C1 segment of cervical spinal cord (tissue), 14 donors: ENCODE data around the gene MUCL3.
"Not testable (repeated sequence)": the region's sequence is repeated elsewhere in the genome, so short reads cannot be mapped to it uniquely, and the experiment has no call there.

Source experiments
- DNase-seq, 14 donors: peaks; one replicate each; lab custom pipeline; 2025; lab: John Stamatoyannopoulos, UW

The MUCL3 gene

DNA sequence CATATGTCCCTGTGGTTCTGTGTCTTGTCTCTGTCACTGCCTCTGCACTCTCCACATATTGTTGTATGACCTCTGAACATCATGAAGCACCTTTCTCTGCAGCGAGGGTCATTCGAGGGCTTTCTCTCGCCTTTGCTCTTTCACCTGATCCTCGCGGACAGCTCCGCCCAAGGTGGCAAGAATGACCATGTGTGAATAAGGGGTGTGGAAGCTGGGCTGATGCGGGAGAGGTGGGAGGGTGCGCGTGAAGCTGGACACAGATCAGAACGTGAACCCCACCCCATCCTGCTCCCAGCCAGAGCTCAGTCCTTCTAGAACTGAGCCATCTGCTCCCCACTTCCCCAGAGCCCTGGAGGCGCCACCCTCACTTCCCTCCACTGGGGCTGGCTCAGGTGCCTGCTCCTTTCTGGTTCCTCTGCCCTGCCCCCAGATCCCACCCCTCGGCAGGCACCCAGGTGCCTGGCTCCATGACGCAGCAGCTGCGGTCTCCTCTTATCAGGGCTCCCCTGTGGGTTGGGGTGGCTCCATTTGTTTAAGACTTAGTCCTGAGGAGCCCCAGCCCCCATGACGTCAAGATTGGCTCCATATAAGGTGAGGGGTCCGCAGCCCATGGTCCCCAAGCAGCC is at the start of gene MUCL3:
MUCL3 (plus strand) TSS at position 613 of the 626 bp plus-strand sequence. CDS start 27 bp downstream, outside the sequence.
- no peak for DNase-seq

- DNase-seq = no peak
Observed at GRCh38 chr6:30891450-30891723, 49.4 kb upstream of the MUCL3 start.

GRCh38 chr6:30891816-30892538 is 48.8 kb upstream of the MUCL3 start:
- no peak for DNase-seq

DNA sequence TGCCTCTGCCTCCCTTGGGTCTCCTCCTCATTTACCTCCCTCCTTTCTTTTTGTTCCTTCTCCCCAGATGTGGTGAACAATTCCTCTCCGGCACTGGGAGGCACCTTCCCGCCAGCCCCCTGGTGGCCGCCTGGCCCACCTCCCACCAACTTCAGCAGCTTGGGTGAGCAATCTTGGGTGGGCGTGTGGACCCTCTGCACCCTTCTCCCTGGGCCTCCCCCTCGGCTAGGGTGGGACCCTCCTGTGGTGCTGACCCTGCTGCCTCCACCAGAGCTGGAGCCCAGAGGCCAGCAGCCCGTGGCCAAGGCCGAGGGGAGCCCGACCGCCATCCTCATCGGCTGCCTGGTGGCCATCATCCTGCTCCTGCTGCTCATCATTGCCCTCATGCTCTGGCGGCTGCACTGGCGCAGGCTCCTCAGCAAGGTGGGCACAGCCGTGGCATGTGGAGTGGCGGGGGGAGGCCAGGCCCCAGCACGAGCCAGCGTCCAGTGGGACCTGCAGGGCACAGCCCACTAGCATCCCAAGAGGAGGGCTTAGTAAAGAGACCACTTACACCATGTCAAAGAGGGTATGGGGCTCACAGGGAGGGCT is 47.7 kb upstream of the MUCL3 start:
- no peak for DNase-seq

DNA sequence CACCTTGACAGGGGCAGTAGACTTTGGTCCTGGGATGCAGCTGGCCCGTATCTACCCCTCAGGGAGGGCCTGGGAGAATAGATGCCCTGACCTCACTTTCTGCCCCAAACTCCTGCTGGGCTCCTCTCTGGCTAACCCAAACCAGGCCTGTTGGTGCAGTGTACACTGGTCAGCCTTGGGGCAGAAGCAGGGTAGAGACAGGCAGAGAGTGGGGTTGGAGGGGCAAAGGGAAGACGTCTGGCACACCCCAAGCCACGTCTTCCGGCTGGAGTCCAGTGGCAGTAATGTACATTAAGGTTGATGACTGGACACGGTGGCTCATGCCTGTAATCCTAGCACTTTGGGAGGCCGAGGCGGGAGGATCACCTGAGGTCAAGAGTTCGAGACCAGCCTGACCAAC is 47.1 kb upstream of the MUCL3 start:
- no peak for DNase-seq

- no peak for DNase-seq
Observed at GRCh38 chr6:30894381-30894780, 46.4 kb upstream of the MUCL3 start.

DNA sequence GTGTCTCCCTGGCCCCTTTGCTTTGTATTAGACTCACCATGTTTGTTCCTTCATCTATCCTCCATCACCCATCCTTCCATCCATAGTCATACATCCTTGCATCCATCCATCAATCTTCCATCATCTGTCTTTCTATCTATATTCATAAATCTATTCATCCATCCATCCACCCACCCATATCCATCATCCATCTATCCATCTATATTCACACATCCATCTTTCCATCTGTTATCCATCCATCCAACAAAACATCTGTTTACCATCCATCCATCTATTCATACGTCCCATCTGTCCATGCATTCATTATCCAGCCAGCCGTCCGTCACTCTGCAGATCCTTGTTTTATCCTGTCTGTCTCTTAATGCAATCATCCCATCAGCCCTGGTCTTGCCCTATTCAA is 45.8 kb upstream of the MUCL3 start:
- DNase-seq = no peak

- no peak for DNase-seq
Observed at GRCh38 chr6:30895343-30895742, 45.4 kb upstream of the MUCL3 start.

- DNase-seq = no peak
Observed at GRCh38 chr6:30896541-30896940, 44.2 kb upstream of the MUCL3 start.

DNA sequence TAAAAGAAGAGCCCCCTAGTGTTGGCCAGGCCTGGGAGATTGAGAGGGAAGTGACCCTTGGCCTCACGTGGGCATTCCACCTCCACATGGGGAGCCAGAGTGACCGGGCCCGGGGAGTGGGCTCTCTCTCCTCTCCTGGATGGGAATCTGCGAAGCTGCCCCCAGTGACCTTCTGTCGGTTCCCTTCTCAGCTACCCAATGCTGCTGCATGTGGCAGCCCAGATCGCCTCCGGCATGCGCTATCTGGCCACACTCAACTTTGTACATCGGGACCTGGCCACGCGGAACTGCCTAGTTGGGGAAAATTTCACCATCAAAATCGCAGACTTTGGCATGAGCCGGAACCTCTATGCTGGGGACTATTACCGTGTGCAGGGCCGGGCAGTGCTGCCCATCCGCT is 42.9 kb upstream of the MUCL3 start:
- no peak for DNase-seq

DNA sequence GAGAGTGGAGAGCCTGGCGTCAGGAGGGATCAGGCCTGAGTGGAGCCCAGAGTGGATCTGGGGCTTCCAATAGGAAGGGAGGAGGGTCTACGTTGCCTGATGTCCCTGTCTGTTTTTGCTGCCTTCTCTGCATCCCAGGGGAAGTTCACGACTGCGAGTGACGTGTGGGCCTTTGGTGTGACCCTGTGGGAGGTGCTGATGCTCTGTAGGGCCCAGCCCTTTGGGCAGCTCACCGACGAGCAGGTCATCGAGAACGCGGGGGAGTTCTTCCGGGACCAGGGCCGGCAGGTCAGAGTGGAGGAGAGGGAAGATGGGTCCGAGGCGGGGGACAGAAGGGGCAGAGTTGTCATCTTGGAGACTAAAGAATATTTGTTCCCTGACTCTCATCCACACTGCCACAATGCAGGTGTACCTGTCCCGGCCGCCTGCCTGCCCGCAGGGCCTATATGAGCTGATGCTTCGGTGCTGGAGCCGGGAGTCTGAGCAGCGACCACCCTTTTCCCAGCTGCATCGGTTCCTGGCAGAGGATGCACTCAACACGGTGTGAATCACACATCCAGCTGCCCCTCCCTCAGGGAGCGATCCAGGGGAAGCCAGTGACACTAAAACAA is 41.9 kb upstream of the MUCL3 start:
- peak in 1 of 14 donors; percentile 47 for DNase-seq

- DNase-seq = no peak
Observed at GRCh38 chr6:30900863-30901417, 39.8 kb upstream of the MUCL3 start.

DNA sequence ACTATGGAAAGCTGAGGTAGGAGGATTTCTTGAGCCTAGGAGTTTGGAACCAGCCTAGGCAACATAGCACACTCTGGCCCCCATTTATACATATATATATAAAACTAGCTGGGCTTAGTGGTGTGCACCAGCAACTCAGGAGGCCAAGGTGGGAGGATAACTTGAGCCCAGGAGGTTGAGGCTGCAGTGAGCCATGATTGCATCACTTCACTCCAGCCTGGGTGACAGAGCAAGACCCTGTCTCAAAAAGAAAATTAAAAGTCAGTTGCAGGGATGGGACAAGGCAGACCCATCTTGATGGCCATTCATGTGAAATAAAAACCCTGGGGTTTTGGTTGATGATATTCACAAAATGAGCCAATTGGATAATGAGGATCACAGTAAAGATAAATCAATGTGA is 39.3 kb upstream of the MUCL3 start:
- DNase-seq = no peak

GRCh38 chr6:30902196-30902595 is 38.6 kb upstream of the MUCL3 start:
- not testable (repeated sequence) for DNase-seq

GRCh38 chr6:30902709-30903108 is 38.1 kb upstream of the MUCL3 start:
- no peak for DNase-seq

DNA sequence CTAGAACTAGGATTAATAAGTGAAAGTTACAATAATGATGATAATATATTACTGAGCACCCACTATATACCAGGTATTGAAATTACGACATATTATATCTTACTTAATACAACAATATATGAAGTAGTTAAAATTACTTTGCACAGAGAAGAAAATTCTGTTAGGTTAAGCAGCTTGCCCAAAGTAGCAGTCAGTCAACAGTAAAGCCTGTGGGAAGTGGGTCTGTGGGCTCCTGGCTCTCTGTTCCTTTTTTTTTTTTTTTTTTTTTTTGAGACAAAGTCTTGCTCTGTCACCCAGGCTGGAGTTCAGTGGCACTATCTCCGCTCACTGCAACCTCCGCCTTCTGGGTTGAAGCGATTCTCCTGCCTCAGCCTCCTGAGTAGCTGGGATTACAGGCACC is 37.5 kb upstream of the MUCL3 start:
- no peak for DNase-seq

GRCh38 chr6:30907290-30907757 is 33.4 kb upstream of the MUCL3 start:
- DNase-seq = not testable (repeated sequence)

DNA sequence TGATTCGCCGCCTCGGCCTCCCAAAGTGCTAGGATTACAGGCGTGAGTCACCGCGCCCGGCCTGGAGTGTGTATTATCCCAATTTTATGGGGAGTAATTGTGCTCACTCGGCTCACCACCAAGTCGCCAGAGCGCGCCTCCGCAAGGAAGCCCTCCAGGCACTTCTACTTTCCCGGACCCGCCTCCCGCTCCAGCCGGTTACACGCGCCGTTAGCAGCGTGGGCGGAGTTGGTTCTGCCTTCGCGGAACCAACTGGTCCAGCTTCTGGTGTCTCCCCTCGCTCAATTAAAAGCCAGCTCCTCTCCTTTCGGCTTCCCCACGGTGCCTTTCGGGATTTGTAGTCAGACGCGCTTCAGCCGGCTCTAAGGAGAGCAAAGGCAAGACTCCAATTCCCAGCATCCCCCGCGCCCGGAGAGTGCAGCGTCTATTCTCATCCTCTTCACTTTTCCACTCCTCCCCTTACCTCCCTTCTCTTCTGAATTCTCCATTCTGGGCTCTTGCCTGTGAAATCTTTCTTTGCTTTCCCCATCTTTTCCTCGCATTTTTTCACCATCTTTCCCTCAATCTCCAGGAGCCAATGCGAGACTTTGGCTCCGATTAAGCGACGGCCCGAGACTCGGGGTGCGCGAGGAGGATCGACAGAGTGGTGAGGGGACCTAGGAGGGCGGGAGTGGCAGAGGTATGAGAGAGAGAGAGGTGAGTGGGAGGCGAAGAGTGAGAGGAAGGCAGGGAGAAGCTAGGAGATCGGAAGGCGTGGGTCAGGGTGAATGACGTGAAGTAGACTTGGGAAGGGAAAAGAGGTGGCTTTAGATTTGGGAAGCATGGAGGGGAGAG is 32.8 kb upstream of the MUCL3 start, which contains the start of gene GTF2H4:
GTF2H4 (plus strand) TSS at position 450 of the 834 bp plus-strand sequence.
- peak; percentile 70 to 97 (median 93) for DNase-seq

DNA sequence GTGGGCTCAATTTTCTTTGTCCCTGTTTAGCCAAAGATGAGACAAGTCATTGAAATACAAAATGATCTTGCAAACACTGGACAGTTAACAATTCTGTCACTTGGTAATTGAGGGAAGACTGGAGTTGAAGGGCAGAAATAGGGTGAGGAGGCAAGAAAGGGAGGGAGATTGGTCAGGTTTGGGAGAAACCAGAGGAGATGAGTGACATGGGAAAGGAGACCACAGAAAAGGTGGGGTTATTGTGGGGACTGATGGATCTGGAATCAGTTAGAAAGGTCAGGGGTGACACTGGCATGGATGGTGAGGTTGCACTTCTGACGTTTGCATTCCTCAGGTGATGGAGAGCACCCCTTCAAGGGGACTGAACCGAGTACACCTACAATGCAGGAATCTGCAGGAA is 32.1 kb upstream of the MUCL3 start:
- no peak for DNase-seq

DNA sequence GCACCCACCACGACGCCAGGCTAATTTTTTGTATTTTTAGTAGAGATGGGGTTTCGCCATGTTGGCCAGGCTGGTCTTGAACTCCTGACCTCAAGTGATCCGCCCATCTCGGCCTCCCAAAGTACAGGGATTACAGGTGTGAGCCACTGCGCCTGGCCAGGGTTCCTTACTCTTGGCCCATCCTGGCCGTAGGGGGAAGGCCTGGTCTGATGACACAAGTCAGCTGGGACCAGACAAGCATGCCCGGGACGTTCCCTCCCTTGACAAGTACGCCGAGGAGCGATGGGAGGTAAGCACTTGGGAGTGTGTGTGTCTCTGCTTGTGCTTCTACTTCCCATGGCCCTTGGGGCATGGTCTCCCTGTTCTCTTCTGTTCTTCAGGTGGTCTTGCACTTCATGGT is 30.3 kb upstream of the MUCL3 start:
- DNase-seq = not testable (repeated sequence)
